ENCODE results near the gene CYFIP2.
A peak's percentile ranks its signal among the peaks of the same experiment; 100 is the strongest.
"Not testable (repeated sequence)": the region's sequence is repeated elsewhere in the genome, so short reads cannot be mapped to it uniquely, and the experiment has no call there.

The CYFIP2 gene

GRCh38 chr5:157265714-157266285 is at the start of gene CYFIP2:
Gene CYFIP2 (plus strand): TSS chr5:157266123. CDS start chr5:157285362, 19,239 bp downstream.
- peak; percentile 85 for DNase-seq (ENCODE audit: low spot score)

- DNase-seq (ENCODE audit: low spot score), result no peak
Observed at GRCh38 chr5:157216391-157217142, 49.4 kb upstream of the CYFIP2 start.

- DNase-seq (ENCODE audit: low spot score), result peak; percentile 47
Observed at GRCh38 chr5:157217289-157218024, 48.5 kb upstream of the CYFIP2 start.

GRCh38 chr5:157219491-157220271 is 46.2 kb upstream of the CYFIP2 start:
- no peak for DNase-seq (ENCODE audit: low spot score)

- no peak for DNase-seq (ENCODE audit: low spot score)
Observed at GRCh38 chr5:157221959-157222358, 44.0 kb upstream of the CYFIP2 start.

GRCh38 chr5:157222506-157223230 is 43.3 kb upstream of the CYFIP2 start:
- peak; percentile 75 for DNase-seq (ENCODE audit: low spot score)

- DNase-seq (ENCODE audit: low spot score), result peak; percentile 28
Observed at GRCh38 chr5:157225469-157226422, 40.2 kb upstream of the CYFIP2 start.

- no peak for DNase-seq (ENCODE audit: low spot score)
Observed at GRCh38 chr5:157230610-157231009, 35.3 kb upstream of the CYFIP2 start.

- no peak for DNase-seq (ENCODE audit: low spot score)
Observed at GRCh38 chr5:157232706-157233105, 33.2 kb upstream of the CYFIP2 start.

- DNase-seq (ENCODE audit: low spot score), result peak; percentile 47
Observed at GRCh38 chr5:157233515-157233914, 32.4 kb upstream of the CYFIP2 start.

- DNase-seq (ENCODE audit: low spot score), result no peak
Observed at GRCh38 chr5:157236423-157236822, 29.5 kb upstream of the CYFIP2 start.

- no peak for DNase-seq (ENCODE audit: low spot score)
Observed at GRCh38 chr5:157241483-157241882, 24.4 kb upstream of the CYFIP2 start.

- DNase-seq (ENCODE audit: low spot score), result not testable (repeated sequence)
Observed at GRCh38 chr5:157244704-157245103, 21.2 kb upstream of the CYFIP2 start.

GRCh38 chr5:157245476-157245875 is 20.4 kb upstream of the CYFIP2 start:
- DNase-seq (ENCODE audit: low spot score), result no peak

GRCh38 chr5:157245886-157246285 is 20.0 kb upstream of the CYFIP2 start:
- no peak for DNase-seq (ENCODE audit: low spot score)

- no peak for DNase-seq (ENCODE audit: low spot score)
Observed at GRCh38 chr5:157247267-157247666, 18.7 kb upstream of the CYFIP2 start.

- DNase-seq (ENCODE audit: low spot score), result peak; percentile 59
Observed at GRCh38 chr5:157248821-157249470, 17.0 kb upstream of the CYFIP2 start.

GRCh38 chr5:157252711-157253465 is 13.0 kb upstream of the CYFIP2 start:
- DNase-seq (ENCODE audit: low spot score), result peak; percentile 73

GRCh38 chr5:157253547-157253946 is 12.4 kb upstream of the CYFIP2 start:
- DNase-seq (ENCODE audit: low spot score), result no peak

Measured in CD4-positive, alpha-beta T cell treated with Interleukin-6 at 100 ng/mL for 8 hours (primary cell).